Measurements from ENCODE around the gene TIMM22. TPM values are rescaled to one million over a fixed set of nuclear protein-coding genes. Genes with fewer than 3 reads are reported as not detected.
"Not testable (repeated sequence)": the region's sequence is repeated elsewhere in the genome, so short reads cannot be mapped to it uniquely, and the experiment has no call there.

TIMM22 gene
- total and polyA plus RNA-seq, 2 of the 4 experiments (the other 2 are of a cell fraction), result 12.7 to 12.9 TPM

- H2BK120ac ChIP-seq (ENCODE audit: low read depth, low read length); H3K9me1 ChIP-seq (ENCODE audit: insufficient read depth, low read length); in situ Hi-C loops (cut with MboI; ENCODE audit: low sequenced_read_pairs); H2AK5ac ChIP-seq (ENCODE audit: low read depth, low read length); H3K9ac ChIP-seq (ENCODE audit: low read depth, low read length); H2BK20ac ChIP-seq (ENCODE audit: low read depth, low read length); H3K4ac ChIP-seq (ENCODE audit: low read depth, low read length); H3K18ac ChIP-seq (ENCODE audit: low read depth, low read length); H2AFZ ChIP-seq (replicated peaks; ENCODE audit: low read length, poor library complexity); CTCF ChIA-PET; H2BK5ac ChIP-seq (ENCODE audit: low read depth, low read length, poor library complexity, severe bottlenecking); intact Hi-C loops (cut with micrococcal nuclease); BruUV-seq (replicated peaks); H3K14ac ChIP-seq (replicated peaks; ENCODE audit: low read depth, low read length); H3K4me3 ChIP-seq (ENCODE audit: insufficient read depth, low read depth, low read length); H2BK15ac ChIP-seq (ENCODE audit: low read depth, low read length); dilution Hi-C loops (cut with HindIII; ENCODE audit: low sequenced_read_pairs, unreplicated experiment); H4K8ac ChIP-seq (ENCODE audit: low read depth in 2 of 2, low read length in 2 of 2); POLR2A ChIA-PET (ENCODE audit: unreplicated experiment); H4K5ac ChIP-seq (ENCODE audit: low read depth, low read length); H3K9me3 ChIP-seq (ENCODE audit: control insufficient read depth, insufficient read depth, low read length); H3K27me3 ChIP-seq (ENCODE audit: control insufficient read depth, insufficient read depth, low read length); H3K4me2 ChIP-seq (ENCODE audit: low read depth, low read length); H3K27ac ChIP-seq (ENCODE audit: insufficient read depth, low read length); H3K56ac ChIP-seq (ENCODE audit: extremely low read depth, insufficient read depth, low read length); H3K23ac ChIP-seq (ENCODE audit: low read depth, low read length); DNase-seq; ATAC-seq (ENCODE audit: low read depth); H4K91ac ChIP-seq (ENCODE audit: insufficient read depth, low read depth, low read length): not testable (repeated sequence)
- H2AK9ac ChIP-seq (replicated peaks; ENCODE audit: low read depth, low read length, poor library complexity), result peak overlapping the region; percentile 65
- peaks cover 17% of the 10 kb centered on the region for H3K4me1 ChIP-seq (ENCODE audit: control insufficient read depth, insufficient read depth, low read length)
- peaks cover 23% of the 10 kb centered on the region for H4K20me1 ChIP-seq (ENCODE audit: insufficient read depth, low read length)
- H3K79me1 ChIP-seq (ENCODE audit: low read depth in 1 of 2, low read length in 2 of 2), result peaks cover 7 to 17% of the 10 kb centered on the region in 2 experiments; a peak in 3 of 4 replicates
- WGBS, 2 experiments (ENCODE audit: extremely low coverage in 2 of 2, insufficient read length in 1 of 2), result 97% methylated on average over 16 of the region's 49 CpGs; no CpG with 5 or more reads in 1 of the 2 experiments
- peaks cover 25% of the 10 kb centered on the region; the same call in 1 of the 2 replicates for H3K36me3 ChIP-seq (ENCODE audit: control insufficient read depth, insufficient read depth, low read length)
These were observed 51.7 kb downstream of the TIMM22 start for GRCh38 chr17:1048516-1049115.
